Activated CD4-positive, alpha-beta T cell treated with anti-CD3 and anti-CD28 coated beads for 4 hours (primary cell): Measurements from ENCODE around the gene OLFML1.

Experiments
- DNase-seq, 2 donors: peaks; one replicate each; pipeline ENCODE4 v3.0.0-alpha.2; 2020

Gene OLFML1

DNA sequence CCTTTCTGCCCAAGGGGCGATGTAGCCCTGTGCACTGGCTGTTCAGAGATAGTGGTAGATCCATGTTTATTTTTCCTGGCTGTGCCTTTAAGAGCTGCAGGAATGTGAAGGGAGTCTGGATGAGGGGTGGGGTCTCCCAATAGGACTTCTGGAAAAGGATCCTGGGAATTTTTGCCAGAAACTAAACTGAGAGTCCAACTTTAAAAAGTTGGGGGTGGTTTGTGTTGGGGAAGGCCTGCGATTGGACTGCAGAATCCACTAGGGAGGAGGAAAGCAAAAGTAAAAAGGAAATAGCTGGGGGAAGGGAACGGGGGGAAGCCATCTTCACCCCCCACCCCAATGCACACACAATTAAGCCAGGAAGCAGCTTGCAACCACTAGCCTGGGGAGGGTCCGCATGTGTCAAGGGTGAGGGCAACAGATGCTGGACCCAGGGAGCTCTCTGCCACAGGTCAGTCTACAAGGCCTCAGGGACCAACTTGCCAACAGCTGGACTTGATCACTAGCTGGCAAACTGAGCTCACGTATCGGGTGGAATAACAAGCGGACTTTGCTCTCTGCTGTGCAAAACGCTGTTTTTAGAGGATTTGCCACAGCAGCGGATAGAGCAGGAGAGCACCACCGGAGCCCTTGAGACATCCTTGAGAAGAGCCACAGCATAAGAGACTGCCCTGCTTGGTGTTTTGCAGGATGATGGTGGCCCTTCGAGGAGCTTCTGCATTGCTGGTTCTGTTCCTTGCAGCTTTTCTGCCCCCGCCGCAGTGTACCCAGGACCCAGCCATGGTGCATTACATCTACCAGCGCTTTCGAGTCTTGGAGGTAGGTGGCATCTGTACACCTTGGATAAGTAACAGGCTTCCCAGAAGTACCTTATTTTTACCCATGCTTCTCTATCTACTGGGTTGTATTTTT, at the start of gene OLFML1:
Gene OLFML1, plus strand, starts transcription at position 321 of the 912 bp plus-strand sequence. Its CDS starts 370 bp downstream, at position 691.
- DNase-seq = no peak

DNA sequence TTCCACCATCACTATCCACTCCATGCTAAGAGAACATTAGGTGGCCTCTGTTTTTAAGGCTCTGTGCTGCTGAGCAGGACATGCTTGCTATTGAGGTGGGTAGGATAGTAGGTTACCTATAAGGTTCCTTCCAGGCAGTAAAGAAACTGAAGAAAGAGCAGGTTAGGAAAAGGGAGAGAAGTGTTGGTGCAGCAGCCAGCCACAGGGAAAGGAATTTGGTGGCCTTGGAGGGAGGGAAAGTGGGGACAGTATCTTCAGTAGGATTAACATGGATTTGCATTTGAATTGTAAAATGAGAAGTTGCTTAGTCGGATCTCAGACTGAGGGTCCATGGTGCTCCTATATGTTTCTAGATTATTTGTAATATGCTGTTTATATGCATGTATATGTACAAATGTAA, 49.2 kb upstream of the OLFML1 start:
- DNase-seq = no peak

DNA sequence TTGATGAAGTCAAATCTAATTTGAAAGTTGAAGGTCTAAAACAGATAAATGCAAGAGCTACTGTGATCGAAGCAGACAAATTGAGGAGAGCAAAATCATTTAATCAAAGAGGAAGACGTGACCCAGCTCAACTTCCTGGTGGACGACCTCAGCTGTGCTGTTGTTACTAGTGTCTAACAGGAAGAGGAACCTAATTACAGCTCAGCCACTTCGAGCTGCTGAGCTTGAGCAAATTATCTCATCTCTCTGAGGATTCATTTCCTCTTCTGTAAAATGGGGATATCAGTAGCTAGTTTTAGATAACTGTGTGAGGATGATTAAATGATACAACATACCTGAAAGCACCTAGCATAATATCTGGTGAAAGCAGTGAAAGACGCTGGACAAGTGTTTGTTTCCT, 48.6 kb upstream of the OLFML1 start:
- no peak for DNase-seq

DNA sequence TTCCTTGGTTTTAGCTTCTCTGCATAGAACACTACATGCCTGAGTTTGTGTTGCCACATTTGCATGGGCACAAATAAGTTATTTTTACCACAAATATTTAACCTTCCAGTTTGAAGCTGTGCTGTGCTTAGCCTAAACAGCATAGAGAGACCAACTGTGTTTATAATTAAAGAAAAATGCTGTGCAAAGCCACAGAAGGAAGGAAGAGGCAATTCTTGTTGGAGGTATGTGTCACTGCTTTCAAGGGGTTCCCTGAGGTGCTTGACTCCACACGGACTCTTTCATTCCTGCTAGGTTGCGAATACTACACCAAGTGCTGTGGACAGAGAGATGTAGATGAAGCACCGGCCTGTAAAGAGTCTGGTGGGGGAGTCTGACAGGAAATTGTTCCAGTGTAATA, 47.6 kb upstream of the OLFML1 start:
- DNase-seq = no peak

DNA sequence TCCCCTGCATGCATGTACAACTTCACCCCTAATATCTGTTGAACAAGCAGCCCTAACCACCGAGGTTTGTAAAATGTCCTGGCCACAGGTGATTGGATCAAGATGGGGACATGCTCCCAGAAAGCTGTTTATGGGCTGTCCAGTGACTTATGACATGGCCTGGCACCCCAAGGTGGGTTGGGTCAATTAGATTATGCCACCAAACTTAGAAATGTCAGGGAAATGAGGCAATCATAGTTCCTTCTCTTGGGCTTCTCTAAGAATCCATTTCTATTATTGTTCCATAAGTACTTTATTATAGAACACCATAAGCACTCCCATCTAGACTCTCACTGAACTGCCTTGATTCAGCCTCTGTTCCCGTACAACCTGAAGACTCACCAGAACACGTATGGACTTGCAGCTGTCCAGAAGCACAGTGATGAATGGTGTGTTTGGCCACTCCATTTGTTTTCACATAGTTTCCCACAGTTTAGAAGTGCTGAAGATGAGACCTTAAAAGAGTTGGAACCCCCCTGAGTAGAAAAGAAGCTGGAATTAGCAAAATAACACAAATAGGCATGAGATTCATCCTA, 45.5 kb upstream of the OLFML1 start:
- no peak for DNase-seq

DNA sequence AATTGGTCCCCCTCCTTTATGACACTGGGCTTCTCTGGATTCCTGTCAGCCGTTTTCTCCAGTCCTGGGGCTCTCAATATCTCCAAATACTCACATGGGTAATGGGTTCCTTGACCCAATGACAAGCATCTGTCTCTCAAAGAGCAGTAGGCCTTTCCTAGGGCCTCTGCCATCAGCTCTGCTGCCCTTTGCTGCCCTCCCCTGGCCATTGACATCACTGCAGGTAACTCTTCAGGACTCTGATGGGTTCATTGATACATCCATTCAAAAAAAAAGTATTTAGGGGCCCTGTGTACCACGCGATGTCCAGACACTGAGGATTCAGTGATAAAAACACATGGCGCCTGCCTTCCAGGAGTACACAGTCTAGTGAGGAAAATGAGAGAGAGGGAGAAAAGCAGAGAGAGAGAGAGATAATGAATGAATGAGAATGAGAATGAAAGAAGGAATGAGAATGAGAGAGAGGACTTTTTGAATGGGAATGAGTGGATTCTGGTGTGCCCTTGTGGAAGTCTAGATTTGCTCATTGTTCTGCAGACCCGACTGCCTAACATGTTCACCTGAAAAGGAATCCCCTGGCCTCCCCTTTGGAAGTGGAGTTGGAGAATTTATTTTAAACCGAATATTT, 42.6 kb upstream of the OLFML1 start:
- DNase-seq = peak; percentile 39 to 68

DNA sequence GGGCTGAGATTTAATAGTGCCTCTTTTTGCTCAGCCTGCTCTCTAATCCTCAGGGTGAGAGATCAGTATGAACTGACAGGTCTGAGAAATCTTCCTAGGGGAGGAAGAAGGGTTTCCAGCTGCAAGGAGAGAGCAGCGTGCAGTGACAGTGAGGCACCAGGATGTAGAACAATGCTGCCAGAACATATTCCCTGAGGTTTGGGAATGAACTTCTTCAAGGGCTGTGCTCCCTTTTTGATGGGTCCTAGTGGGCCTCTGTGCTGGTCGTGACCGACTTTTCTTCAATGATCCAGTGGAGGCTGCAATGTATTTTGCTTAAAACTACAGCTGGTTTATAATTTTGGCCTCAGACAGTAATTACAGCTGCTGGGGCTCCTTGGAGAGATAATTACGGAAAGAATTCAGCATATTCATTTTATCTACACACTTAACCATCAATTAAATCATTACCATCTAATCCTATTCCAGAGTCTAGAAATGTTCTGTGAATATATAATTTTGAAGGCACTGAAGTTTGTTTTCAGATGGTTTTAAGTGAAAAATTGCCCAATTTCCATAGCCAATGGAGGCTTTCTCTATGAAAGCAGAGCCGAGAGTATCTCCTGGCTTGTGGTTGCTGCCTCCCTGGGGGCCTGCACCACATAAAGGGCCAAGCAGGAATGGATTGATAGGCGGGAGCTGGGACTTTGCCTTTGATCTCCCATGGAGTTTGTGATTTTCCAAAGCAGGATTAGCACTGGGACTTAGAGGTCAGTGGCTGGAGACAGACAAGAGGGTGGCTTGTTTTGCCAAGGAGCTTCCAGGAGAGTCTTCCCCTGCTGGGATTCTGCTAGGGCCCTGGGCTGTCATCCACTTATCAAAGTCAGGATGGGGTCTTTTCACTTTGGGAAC, 41.0 kb upstream of the OLFML1 start:
- no peak for DNase-seq

DNA sequence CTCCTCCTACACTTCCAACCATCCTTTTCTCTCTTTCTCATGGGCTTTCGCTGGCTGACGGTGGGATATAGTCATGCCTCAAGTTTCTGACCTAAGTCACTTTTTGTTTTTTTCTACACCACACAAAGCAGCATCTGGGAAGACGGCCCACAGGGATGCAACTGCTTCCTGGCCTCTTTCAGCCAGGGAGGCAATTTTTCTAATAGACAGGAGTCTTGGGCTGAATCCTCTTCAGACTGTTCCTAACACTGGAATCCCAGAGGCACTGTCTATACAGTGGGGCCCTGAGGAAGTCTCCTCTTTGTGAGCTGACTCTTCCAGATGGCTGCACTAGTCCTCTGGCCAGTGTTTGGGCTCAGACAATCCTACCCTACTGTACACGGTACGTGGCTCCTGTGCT, 39.7 kb upstream of the OLFML1 start:
- DNase-seq = no peak

DNA sequence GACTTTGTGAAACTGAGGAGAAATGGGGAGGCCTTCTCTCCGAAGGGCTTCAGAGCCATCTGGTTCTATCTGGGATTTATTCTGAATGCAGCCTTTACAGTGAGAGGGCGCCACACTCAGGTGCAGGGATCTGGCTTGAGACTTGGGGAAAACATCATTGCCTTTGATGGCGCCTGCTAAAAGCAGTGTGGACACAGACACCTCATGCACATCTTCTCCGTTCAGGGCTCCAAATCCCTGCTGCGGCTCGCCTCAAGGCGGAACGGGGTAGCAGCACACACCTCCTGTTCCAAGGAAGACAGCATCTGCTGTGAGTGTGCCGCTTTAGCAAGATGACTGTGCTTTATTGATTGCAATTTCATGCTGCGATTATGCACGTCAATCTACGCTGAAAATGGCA, 37.1 kb upstream of the OLFML1 start:
- DNase-seq = no peak

DNA sequence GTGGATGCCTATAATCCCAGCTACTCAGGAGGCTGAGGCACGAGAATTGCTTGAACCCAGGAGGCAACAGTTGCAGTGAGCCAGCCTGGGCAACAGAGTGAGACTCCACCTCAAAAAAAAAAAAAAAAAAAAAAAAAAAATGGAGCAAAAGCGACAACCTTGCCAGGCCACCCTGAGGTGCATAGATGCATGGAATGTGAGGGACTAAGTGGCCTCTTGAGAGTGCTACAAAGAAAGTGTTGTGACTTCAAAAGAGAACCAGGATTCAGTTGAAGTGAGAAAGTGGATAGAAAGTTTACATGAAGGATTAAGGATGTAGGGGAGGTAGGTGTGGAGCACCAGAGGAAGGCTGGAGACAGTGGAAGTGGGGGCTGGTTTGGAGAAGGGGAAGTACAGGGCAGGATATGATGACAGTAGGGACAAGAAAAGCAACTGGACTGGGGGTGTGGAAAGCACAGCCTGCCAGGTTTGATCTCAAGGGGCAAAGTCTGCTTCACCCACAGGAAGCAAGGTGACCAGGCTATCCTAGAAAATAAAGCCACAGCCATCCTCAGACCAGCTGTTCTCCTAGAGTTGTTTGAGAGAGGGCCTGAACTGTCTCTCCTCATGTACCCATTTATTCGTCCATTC, 36.0 kb upstream of the OLFML1 start:
- DNase-seq = no peak

DNA sequence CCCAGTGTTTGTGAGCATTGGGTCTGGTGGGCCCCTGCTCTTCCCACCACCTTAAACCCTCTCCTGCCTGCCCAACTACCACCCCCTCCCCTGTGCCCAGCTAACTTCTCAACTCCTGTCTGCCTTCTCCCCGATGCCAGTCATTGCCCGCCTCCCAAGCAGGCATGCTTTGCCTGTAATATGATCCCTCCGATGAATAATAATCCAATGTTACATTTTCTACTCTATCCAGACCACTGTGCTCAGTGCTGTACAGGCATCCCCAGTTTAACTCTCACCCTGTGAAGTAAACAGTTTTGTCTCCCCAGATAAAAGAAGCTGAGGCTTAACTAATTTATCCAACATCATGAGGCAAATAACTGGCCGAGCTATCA, 35.5 kb upstream of the OLFML1 start:
- no peak for DNase-seq

DNA sequence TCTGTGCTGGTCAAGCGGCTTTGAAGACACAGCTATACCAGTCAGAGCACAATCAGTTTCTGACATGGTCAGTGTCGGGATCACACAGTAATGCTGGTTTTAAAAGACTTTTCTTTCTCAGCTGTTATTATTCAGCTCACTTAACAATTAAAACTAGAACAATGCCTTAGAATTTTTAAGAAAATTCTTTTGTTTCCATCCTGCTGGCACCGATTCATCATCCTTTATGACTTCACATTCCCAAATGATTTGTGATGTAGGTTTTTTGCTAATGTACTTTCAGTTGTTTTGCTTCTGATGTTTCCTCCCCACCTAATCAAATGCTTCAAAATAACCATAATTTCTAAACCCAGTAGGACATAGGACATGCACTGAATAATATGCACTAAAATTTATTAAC, 34.5 kb upstream of the OLFML1 start:
- no peak for DNase-seq

DNA sequence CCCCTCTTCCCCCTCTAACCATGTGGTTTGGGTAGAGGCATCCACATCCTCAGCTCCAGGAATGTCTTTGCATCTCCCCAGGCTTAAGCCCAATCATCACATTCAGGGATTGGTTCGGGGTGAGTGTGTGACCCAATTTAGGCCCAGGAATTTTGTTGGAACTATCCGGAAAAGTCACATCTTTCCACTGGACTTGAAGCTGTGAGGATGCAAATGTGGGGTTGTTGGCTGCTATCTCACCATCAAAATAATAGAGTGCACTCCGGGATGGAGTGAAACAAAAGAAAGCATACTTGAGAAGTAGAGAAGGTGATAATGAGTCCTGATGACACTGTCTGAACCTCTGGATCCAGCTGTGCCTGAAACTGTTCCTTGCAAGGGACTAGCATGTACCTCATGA, 33.8 kb upstream of the OLFML1 start:
- no peak for DNase-seq

DNA sequence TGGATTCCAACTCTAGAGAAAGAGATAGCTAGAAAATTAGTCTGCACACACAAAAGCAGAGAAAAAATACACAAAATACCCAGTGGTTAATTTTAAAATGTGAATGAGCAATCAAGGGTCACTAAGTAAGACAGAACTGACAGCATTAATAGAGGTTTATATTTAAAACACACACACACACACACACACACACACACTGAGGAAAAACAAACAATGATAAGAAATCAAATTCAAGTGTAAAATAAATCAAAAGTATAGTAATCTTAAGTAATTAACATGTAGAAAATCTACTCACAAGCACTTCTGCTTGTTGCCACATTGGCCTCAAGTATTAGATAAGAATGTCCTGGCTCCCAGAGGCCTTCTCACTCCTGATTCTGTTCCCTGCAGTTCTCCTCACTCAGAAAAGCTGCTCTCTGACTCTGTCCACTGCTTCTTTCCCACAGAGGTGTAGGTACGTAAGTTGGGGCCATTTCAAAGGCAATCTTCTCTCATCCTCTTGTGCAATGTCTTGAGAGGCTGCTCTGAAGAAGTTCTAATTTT, 33.3 kb upstream of the OLFML1 start:
- no peak for DNase-seq

DNA sequence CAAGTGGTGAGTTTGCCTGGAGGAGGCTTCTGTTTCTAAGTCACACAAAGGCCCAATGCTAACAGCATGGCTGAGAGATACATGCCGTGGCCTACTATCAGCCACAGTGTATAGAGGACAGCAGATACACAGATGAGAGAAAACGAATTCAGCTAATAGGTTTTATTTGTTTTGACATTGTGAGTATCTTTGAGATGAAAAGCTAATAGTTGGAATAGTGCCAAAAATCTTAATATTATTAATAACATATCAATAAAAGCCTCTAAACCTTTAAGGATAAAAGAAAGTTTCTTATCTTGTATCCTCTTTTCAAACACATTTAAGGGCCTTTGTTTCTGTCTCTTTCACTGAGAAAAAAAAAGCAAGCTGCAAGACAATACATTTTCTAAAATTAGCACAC, 30.5 kb upstream of the OLFML1 start:
- DNase-seq = no peak

DNA sequence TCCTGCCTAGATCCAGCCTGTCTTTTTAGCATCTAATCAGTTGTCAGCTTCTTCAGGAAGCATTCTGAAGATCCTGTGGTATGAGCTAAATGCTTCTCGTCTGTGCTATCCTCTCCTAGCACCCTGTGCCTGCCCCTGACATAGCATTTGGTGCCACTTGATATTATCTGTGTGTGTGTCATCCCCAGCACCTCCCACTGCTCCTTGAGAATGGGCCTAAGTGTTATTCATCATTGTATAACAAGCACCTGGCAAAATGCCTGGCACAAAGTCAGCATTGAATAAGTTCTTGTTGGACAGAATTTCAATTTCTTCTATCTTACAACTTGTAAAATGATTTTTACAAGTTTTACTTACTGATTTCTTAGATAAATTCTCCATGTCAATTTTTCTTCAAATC, 28.1 kb upstream of the OLFML1 start:
- no peak for DNase-seq

DNA sequence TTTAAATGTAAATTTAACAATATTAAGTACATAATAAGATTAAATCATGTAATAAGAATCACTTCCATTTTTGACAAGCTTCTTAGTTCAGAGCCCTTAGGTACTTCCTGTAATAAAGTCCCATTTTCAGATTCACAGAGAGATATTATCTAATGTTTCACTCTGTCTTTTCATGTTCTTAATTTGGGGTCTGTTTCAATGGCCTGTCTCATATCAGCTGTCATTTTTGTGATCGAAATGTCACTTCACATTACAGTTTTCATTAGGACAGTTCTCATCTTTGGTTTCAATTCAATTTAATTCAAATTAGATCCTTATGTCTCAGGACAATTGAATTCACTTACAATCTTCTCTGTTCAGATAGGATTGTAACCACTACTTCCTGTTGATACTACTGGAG, 22.6 kb upstream of the OLFML1 start:
- DNase-seq = no peak

DNA sequence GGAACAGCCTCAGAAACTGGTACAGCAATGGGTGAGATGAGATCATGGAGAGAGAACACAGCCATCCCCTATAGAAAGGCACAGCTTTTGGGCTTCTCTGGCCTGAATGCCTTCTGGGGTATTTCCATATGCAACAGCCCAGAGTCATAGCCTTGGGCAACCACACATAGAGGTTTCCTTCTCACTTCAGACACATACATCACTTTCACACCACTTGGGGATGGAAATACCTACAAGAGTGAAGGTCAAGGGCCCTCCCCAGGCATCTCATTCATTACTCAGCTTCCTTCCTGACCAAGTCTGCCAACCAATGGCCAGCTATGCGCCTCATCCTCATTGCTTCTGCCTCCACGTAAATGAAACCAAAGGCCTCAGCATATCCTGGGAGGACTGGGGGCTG, 17.7 kb upstream of the OLFML1 start:
- DNase-seq = no peak

DNA sequence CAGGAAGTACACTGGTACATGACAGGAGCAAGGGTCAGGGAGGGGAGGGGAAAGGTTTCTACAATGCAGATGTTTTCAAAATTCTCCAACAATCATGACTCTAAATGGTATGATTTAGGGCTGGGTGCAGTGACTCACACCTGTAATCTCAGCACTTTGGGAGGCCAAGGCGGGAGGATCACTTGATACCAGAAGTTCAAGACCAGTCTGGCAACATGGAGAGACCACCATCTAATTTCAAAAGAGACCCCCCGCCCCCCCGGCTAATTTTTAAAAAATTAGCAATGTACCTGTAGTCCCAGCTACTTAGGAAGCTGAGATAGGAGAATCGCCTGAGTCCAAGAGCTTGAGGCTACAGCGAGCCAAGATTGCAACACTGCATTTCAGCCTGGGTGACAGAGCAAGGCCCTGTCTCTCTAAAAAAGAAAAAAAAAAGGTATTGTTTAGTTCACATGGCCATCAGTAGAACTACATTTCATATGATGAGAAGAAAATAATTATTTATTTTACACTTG, 15.9 kb upstream of the OLFML1 start:
- no peak for DNase-seq

DNA sequence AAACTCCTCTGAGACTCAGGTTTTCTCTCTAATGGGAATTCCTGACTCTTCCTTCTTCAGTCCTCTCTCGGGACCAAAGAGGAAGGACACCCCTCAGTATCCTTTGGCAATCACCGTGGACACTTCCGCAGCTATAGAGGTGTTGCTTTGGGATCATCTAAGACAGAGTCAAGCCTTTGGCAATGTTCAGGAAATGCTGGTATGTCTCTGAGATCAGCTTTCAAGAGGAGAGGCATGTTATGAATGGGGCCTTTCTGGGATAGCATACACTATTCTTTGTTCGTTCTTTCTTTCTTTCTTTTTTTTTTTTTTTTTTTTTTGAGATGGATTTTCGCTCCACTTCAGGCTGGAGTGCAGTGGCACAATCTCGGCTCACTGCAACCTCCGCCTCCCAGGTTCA, 14.2 kb upstream of the OLFML1 start:
- DNase-seq = no peak

DNA sequence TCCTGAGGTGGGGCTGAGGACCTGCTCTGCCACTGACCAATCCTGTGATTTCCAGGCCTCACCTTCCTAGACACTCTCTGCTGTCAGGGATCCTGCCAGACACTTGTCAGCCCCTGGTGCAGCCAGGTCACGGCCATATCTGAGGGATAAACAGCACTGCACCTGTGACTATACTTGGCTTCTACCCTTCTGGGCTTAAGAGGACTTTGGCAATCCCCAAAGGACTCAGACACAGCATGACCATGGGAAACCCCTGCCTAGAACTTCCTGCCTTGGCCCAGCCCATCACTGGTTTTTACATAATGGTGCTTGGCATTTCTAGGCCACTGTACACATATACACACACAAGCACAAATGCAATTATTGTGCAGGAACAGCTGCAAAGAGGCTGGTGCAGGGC, 11.6 kb upstream of the OLFML1 start:
- DNase-seq = no peak

DNA sequence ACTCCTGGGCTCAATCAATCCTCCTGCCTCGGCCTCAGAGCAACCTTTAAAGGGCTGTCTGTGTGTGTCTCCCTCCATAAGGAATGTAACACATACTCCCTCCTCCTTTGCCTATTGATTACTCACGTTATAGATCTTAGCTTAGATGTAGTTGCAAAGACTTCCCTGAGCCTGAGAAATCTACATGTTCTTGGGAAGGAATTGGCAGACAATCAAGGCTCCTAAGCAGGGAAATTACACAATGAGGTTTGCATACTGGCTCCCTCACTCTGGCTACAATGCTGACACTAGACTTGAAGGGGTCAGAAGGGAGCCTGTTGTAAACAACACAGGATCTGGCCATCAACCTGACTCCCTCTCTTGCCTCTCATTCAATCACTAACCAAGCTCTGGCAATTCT, 5.2 kb upstream of the OLFML1 start:
- no peak for DNase-seq
